Right ventricle myocardium superior (tissue), 1 donor: ENCODE results near the gene PLET1. TPM values are rescaled to one million over a fixed set of nuclear protein-coding genes. Genes with fewer than 3 reads are reported as not detected.

Source experiments
- ATAC-seq: fragments of 200-7000 bp; cut with Tn5 transposase; one replicate; pipeline ENCODE4 v1.9.1; 2020; ENCODE audit warnings: mild to moderate bottlenecking; ENCODE audit not compliant: poor library complexity
- DNase-seq: peaks from one replicate; pipeline ENCODE4 v3.0.0-alpha.2; 2020
- intact Hi-C: fragments of 100-400 bp; cut with DNase I; formaldehyde crosslinking; loops from one replicate; pipeline ENCODE4 v1.11.2; 2022
- total RNA-seq: library from RNA; stranded (reverse); fragmentation: NEBNext Ultra II Directional; extraction: Animal tissue kit (Norgen Biotek cat#: 25700); gene quantifications from one replicate; pipeline ENCODE4 v1.2.1, GENCODE V29; 2021
- donor health status: DM: no; HTN: yes; CAD: no; lungs with severe emphysema.

Gene PLET1
- total RNA-seq, 1 donor from 2014 or later = not detected

DNA sequence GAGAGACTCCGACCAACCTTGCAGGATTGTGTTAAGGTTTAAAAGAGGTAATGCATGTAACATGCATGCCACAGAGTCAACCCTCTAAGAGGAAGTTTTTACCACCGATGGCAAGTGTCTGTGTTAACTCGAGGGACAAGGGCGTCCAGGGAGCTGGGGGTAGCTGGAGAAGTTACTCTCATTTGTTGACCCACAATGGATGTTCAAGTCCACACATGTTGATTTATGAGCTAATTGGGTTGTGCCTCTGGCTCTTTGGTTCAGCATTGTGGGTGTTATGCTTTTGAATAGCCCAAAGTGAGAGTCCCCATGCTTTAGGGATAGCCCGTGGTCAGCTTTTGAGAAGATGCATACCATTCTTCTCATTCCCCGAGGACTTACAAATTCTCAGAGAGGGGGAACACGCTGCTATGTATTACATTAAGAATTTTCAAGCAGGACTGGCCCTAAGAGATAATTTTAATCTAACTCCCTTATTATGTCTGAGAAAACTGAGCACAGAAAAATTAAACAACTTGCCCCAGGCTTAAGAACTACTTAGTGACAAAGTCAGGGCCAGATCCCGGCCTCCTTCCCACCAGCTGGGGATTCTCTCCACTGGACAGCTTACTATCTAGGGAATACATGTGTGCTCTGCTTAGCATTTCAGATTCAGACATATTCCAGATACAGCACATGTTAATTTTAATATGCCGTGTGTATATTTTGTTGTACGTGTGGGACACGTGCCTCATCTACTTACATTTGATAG, 5.2 kb upstream of the PLET1 start:
- intact Hi-C loops = no loop called here
- DNase-seq (no peak), ATAC-seq (peak; percentile 73)

DNA sequence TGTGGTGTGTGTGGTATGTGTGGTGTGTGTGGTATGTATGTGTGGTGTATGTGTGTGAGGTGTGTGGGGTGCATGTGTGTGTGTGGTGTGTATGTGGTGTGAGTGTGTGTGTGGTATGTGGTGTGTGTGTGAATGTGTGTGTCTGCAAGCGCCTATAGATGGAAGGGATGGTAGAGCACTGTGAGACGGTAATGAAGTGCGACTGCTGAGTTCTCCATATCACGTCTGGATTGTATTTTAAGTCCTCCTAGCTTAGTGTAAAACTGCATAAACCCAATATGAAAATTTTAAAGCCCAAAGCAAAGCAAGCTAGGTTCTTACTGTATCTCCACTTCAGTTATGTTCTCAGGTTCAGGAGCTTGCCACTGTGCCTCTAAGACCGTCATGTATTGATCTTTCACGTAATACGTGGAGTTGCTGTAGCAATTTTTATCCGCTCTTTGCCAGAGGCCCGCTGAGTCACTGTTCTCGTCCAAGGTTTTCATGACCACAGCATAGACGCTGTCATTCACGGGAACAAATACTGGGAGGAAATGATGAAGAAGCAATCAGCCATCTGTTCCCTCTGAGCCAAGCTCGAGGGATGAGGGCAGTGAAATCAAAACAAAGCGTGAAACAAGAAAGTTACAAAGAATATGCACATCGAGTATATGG, 5.5 kb downstream of the PLET1 start:
- ATAC-seq = peak; percentile 34
- no peak for DNase-seq
- intact Hi-C loops = no loop called here

DNA sequence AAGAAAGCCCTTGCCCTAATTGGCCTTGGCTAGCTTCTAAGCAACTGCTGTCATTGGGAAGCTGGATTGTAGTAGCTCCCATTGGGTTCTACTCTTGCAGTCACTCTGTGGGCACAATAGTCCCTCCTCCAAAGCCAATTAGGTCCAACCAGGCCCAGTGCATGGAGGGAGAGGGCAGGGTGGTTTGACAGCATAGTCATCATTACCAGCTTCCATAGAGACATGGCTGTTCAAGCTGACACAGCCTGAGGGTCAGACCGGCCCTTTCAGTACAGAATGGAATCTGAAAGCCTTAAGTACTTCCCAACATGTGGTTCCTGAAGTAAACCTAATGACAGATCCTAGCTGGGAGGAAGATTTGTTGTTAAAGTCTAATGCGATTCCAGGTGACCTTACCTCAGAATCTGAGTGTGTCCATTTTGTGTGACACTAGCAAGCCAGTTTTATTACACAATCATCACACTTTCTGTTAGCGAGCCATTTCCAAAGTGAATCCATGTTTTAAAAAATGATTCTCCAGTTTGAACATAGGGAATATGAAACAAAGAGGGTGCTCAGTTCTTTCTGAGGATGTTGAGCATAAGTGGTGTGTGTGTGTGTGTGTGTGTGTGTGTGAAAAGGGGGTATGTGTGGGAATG, 6.9 kb downstream of the PLET1 start:
- ATAC-seq = no peak
- DNase-seq = no peak
- intact Hi-C loops = no loop called here

DNA sequence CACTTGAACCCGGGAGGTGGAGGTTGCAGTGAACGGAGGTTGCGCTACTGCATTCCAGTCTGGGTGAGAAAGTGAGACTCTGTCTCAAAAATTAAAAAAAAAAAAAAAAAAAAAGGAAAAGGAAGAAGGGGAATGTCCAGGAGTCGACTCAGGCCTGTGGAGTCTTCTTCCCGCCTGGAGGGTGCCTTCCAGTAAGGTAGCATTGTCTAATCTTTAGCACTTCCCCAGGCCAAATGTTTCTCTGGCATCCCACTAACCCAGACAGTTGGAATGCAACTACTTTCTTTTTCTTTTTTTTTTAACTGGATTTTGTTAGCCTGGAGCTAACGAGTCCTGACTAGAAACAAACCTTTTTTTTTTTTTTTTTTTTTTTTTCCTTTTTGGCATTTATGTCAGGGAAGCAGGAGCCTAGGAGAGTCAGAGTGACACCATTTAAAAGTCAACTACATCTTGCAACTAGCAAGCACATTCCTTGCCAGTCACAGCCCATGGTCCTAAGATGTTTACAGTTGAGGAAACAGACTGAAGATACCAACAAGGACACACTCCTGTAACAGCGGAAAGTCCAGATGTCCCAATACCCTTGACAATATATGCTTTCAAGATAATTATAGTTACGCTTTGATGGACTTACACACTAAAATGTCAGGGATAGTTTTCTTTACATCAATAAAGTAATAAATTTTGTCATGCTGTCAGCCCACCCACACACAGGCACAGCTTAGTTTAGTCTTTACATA, 10.6 kb downstream of the PLET1 start:
- ATAC-seq (no peak), DNase-seq (no peak)
- intact Hi-C loops = no loop called here

DNA sequence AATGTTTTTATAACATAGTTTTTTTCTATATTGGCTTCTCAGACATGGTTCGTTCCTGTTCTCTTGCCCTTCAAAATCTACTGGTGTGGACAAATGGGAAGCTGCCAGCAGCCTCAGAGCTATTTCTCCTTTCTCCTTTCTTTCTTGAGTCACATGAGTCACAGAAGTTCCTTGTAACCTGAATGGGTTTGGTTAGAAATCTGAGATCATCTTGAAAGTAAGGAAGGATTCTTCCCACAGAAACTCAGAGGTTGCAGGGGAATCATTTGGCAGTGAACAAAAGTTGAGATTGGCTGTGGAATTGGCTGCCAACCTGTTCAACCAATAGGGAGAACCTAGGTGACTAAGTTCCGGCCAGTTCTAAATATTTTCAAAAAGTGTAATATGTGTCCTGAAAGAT, 12.5 kb downstream of the PLET1 start:
- DNase-seq (no peak), ATAC-seq (no peak)
- intact Hi-C loops = no loop called here

DNA sequence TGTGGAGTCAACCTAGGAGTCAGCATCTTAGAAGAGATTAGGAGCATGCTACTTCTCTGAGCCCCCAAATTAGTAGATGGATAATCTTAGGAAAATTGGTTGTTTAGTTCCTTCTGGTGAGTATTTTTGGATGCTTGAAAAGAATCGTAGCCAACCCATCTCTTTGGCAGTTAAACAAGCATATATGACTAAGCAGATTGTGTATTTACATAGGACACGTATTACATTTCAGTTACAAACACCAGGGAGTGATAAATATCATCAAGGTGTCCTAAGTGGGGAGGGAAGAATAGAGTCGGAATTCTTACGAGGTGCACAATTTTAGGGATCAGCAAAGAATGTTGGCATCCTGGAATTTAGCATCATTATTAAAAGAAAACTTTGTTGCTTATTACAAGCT, 13.5 kb downstream of the PLET1 start:
- ATAC-seq (no peak), DNase-seq (no peak)
- intact Hi-C loops = no loop called here

DNA sequence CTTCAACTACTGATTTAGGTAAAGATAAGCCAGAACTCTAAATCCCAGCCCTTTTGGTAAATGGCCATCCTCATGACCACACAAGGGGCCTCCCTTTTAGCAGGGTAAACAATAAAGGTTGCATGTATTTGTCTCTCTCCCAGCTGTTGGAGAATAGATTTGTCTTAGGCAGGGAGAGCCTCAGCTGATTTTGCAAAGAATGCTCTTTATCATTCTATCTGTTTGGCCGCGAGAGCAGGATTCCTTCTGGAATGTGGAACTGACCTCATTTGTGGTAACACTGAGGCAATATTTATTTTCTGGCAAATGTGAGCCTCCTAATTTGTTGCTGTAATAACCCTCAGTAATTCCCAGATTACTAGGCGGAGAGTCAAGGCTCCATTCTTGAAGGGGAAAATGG, 19.2 kb downstream of the PLET1 start:
- intact Hi-C loops = no loop called here
- peak; percentile 49 for ATAC-seq
- DNase-seq = no peak

DNA sequence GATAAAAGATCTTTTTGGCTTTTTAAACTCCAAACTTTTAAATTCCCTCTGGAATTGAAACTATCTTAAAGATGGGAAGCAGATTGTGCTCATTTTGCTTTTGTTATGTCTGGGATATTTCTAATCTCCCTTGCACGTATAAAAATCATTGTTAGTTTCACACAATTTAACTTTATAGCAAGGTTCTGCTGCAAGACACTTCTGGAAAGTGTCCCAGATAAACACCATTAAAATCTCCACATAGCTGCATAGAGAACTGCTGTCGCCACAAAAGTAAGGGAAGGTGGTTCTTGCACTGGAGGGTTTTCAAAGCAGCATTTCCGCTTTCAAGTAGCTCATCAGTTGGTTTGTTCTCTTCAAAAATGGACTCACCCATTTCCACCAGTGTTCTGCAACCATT, 22.6 kb downstream of the PLET1 start:
- DNase-seq (no peak), ATAC-seq (no peak)
- intact Hi-C loops = no loop called here

DNA sequence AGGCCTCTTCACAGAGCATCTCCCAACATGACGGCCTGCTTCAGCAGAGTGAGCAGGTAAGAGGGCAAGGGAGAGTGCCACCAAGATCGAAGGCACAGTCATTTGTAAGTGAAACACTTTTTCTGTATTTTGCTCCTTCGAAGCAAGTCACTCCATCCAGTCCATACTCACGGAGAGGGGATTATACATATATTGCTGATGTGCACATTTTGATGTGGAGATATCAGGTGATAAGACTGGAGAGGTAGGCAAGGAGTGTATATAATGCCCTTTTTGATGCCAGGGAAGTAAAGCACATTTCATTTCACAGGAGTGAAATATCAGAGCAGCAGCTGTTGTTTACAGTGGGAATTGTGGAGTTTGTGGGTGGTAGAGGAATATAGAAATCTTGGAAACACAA, 23.2 kb downstream of the PLET1 start:
- intact Hi-C loops = no loop called here

DNA sequence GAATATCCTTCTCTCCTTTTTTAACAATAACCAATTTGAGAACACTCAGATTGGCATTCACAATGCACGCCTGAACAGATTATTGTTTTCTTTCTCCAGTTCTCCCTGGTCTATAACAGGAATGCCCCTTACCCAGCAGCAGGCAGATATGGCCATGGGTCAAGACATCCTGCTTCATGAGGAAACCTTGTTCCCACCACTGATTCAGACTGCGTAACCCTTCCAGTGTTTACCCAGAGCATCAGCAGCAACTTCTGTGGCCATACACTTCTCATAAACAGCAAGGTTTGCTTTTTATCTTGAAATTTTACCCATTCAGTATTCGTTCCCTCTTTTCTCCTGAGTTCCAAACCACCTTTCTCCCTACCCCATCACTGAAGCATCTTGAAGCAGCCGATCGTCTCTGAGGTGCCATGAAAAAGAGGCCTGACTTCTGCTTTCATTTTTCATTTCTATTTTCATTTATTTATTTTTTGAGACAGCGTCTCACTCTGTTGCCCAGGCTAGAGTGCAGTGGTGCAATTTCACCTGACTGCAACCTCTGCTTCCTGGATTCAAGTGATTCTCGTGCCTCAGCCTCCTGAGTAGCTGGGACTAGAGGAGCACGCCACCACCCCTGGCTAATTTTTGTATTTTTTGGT, 24.8 kb downstream of the PLET1 start:
- DNase-seq (no peak), ATAC-seq (no peak)
- intact Hi-C loops = no loop called here

More for the DNA sequence above, 23.2 kb downstream of the PLET1 start:
- ATAC-seq = no peak
- DNase-seq = no peak

DNA sequence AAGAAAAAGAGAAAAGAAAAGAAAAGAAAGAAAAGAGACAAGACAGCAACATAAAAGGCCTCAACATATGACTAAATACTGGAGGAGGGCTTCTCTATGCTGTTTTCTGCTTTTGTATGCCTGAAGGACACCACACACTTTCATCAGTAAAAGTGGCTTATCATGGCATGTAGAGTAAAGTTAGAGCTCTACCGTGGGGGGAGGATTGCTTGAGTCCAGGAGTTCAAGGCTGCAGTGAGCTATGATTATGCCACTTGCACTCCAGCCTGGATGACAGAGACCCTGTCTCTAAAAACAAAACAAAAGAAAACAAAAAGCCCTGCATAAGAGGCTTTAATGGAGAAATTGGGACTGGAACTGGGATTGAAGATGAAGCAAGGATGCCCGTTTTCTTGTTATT, 28.7 kb downstream of the PLET1 start:
- DNase-seq (no peak), ATAC-seq (no peak)
- intact Hi-C loops = no loop called here

DNA sequence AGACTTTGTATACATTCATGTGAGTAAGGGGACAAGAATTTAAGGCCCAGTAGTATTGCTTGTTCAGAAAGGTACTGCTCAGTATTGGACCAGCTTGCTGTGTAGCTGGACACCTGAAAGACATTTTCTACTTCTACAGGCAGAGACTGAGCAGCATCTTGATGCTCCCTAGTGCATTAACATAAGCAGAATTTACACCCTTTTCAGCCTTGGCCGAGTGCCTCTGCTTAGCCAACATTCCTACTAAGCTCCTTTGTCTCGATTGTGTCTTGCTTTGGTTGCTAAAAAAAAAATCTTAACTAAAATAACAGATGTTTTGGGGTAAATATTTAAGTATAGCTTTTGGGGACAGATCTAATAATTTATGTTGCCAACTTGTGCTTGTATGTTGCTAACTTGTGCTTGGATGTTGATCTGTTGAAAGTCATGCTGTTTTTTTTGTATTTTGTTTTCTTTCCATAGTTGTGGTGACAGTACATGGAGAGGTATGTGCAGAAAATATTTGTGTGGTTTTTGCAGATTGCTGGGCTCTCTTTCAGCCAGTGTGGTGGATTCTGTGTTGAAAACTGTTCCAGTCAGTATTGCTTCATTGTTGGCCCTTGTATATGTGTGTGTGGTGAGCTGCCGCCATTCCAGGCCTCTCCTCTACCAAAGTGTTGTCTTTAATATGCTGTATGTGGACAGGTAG, 30.8 kb downstream of the PLET1 start:
- no peak for DNase-seq
- no peak for ATAC-seq
- intact Hi-C loops = loop anchor here (10.0 kb wide), 1 partner anchor 1055 kb away; no protein-coding TSS in a partner anchor

DNA sequence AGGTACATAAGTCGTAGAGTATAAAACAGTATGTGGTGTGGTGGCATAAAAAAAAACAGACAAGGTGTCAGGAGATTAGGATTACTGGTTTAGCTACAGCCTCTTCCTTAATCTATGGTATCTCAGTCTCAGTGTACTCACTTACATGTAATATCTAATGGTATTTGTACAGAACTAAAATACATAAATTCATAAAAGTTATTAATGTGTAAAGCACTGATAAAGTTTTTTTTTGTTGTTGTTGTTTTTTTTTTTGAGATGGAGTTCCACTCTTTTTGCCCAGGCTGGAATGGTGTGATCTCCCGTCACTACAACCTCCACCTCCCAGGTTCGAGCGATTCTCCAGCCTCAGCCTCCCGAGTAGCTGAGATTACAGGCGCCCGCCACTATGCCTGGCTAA, 31.5 kb downstream of the PLET1 start:
- no peak for ATAC-seq
- intact Hi-C loops = loop anchor here (10.0 kb wide), 1 partner anchor 1056 kb away; no protein-coding TSS in a partner anchor
- DNase-seq = no peak

DNA sequence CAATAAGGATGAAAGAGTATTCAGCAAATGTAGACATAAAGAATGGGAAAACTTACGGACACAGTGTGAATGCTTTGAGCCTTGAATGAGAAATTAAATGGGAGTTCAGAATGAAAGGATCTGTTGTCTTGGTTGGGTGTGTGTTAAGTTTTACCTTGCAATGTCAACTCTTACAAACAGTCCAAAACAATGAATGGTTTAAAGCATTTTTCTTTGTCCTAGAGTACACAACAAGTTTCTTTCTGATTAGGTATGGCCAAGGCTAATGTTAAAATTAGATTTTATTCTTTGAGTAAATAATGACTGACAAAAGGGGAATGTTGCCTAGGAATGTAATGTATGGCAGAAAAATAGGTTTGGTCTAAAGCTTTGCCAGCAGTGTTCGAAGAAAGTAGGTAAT, 32.0 kb downstream of the PLET1 start:
- DNase-seq (no peak), ATAC-seq (no peak)
- intact Hi-C loops = loop anchor here (10.0 kb wide), 1 partner anchor 1056 kb away; no protein-coding TSS in a partner anchor

DNA sequence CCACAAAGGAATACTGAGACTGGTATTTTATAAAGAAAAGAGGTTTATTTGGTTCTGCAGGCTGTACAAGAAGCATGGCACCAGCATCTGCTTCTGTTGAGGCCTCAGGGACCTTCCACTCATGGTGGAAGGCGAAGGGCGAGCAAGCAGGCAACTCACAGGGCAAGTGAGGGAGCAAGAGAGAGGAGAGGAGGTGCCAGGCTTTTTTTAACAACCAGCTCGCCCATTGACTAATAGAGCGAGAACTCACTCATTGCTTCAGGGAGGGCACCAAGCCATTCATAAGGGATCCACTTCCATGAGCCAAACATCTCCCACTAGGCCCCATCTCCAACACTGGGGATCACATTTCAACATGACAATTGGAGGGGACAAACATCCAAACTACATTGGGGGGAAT, 33.2 kb downstream of the PLET1 start:
- no peak for ATAC-seq
- intact Hi-C loops = loop anchor here (10.0 kb wide), 1 partner anchor 1057 kb away; no protein-coding TSS in a partner anchor
- DNase-seq = no peak

DNA sequence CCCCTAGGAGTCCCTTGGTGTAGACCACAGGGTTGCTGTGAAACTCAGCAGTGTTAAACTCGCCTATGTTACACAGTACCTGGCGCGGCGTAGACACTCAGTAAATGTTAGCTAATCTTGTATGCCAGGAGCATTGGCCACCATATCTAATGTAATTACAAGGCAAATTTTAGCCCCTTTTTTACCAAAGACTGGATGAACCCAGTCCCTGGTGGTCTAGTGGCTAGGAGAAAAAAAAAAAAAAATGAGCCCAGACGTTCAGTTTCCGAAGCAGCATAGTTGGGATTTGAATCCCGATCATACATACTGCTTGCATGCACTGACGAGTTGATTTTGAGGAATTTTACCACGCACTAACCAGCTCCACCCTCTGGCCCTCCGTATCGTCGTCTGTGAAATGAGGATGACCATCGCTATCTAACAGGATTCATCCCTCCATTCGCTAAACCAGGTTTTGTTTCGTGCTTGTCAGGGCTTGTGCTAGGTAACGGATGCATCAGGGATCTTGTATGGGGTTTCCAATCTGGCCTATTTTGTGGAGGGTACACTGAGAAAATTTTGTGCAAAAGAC, 33.7 kb downstream of the PLET1 start:
- intact Hi-C loops = loop anchor here (10.0 kb wide), 1 partner anchor 1058 kb away; no protein-coding TSS in a partner anchor
- ATAC-seq (peak; percentile 56), DNase-seq (no peak)

DNA sequence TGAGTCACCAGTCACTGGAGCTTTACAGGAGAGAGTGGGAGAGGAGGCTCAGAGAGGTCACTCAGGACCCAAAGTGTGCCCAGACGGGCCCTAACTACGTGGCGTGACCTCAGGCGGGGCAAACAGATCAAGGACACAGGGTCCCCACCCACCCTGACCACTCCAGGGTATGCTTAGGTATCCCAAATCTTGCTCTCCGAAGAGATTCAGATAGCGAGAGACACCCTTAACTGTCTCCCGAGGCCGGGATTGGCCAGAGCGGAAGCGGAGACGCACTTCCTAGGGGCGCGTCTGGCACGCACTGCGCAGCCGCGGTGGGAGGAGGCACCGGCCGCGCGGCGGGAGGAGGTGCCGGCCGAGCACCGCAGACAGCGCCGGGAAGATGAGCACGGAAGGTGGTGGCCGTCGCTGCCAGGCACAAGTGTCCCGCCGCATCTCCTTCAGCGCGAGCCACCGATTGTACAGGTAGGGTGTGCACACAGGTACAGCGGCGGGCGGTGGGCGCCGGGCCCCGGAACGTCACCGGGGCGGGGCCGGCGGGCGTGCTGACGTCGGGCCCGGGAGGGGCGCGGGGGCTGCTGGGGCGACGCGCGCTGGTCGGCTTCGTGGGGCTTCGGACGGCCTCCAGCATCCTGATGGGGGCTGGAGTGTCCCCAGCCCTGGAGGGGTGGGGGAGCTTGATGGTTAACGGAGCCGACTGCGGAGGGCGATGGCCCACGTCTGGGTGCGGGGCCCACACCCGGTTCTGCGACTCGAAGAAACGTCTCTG, 34.4 kb downstream of the PLET1 start, which contains the start of gene PTS:
PTS (plus strand) TSS at position 367 of the 769 bp plus-strand sequence; CDS start at position 383, 16 bp downstream.
- intact Hi-C loops = loop anchor here (10.0 kb wide), 1 partner anchor 1059 kb away; no protein-coding TSS in a partner anchor
- DNase-seq = peak; percentile 92

More for the DNA sequence above, 34.4 kb downstream of the PLET1 start, which contains the start of gene PTS:
- peak; percentile 99 for ATAC-seq
